Measurements from ENCODE around the gene CC2D2A.

DNA sequence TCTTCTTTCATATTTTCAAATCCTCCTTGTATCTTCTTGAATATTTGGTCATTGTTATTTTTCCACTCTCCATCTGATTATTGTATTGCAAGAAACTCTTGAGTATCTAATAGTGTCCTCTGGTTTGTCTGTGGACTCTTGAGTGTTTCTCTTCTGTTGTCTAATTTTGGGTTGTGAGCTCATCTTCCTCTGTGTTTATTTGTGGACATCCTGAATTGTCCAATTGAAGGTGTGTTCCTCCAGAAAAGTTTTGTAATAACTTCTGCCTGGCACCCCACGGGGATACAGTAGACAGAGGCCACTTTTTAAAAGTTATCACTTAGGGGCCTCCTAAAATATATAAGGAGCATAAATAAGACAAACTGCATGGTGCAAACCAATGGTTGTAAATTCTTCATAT lies 3.1 kb upstream of the CC2D2A start:
- TF ChIP-seq CTCF (IDR thresholded peaks at IDR 0.05; ENCODE audit: low read depth, low read length) = no peak
- TF ChIP-seq, protein P1, sequence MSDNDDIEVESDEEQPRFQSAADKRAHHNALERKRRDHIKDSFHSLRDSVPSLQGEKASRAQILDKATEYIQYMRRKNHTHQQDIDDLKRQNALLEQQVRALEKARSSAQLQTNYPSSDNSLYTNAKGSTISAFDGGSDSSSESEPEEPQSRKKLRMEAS (IDR thresholded peaks at IDR 0.05; ENCODE audit: low read depth, low read length) = no peak
